NCI-H2081 (cell line): ENCODE results near the gene ESRP2.

Experiments
- DNase-seq, 2 experiments: peaks; one replicate each; lab custom pipeline; 2025; lab: John Stamatoyannopoulos, UW

Gene ESRP2

GRCh38 chr16:68235887-68236136 lies at the start of gene ESRP2:
Gene ESRP2 (minus strand): TSS chr16:68236127. CDS start chr16:68236045, 82 bp downstream.
- peak in 1 of 2 experiments; percentile 14 for DNase-seq

GRCh38 chr16:68285683-68286082 lies 49.8 kb upstream of the ESRP2 start:
- no peak for DNase-seq

GRCh38 chr16:68284847-68285246 lies 48.9 kb upstream of the ESRP2 start:
- no peak for DNase-seq

- DNase-seq = no peak
Measured at GRCh38 chr16:68283801-68284598, 48.1 kb upstream of the ESRP2 start.

GRCh38 chr16:68283346-68283745 lies 47.4 kb upstream of the ESRP2 start:
- no peak for DNase-seq

GRCh38 chr16:68282064-68282452 lies 46.1 kb upstream of the ESRP2 start:
- DNase-seq = no peak

- no peak for DNase-seq
Measured at GRCh38 chr16:68281368-68282063, 45.6 kb upstream of the ESRP2 start.

- no peak for DNase-seq
Measured at GRCh38 chr16:68279726-68280558, 44.0 kb upstream of the ESRP2 start.

GRCh38 chr16:68276223-68276622 lies 40.3 kb upstream of the ESRP2 start:
- no peak for DNase-seq

GRCh38 chr16:68275611-68276191 lies 39.8 kb upstream of the ESRP2 start:
- peak in 1 of 2 experiments; percentile 36 for DNase-seq

- DNase-seq = no peak
Measured at GRCh38 chr16:68274441-68274840, 38.5 kb upstream of the ESRP2 start.

- DNase-seq = no peak
Measured at GRCh38 chr16:68273896-68274295, 38.0 kb upstream of the ESRP2 start.

- DNase-seq = no peak
Measured at GRCh38 chr16:68273459-68273858, 37.5 kb upstream of the ESRP2 start.

GRCh38 chr16:68272507-68273209 lies 36.7 kb upstream of the ESRP2 start:
- DNase-seq = peak; percentile 25 to 78

GRCh38 chr16:68270353-68270752 lies 34.4 kb upstream of the ESRP2 start:
- no peak for DNase-seq

GRCh38 chr16:68269793-68270192 lies 33.9 kb upstream of the ESRP2 start:
- no peak for DNase-seq

GRCh38 chr16:68267612-68268405 lies 31.9 kb upstream of the ESRP2 start:
- DNase-seq = no peak

GRCh38 chr16:68265078-68265920 lies 29.4 kb upstream of the ESRP2 start:
- peak in 1 of 2 experiments; percentile 25 for DNase-seq

GRCh38 chr16:68264128-68265077 lies 28.5 kb upstream of the ESRP2 start, which contains the start of gene SLC7A6:
Gene SLC7A6 (plus strand): TSS chr16:68264526. CDS start chr16:68274727, 10,201 bp downstream.
- peak; percentile 39 to 43 for DNase-seq
